Osteocyte (in vitro differentiated cells): ENCODE measurements around the gene CLTCL1. TPM values are rescaled to one million over a fixed set of nuclear protein-coding genes. Genes with fewer than 3 reads are reported as not detected.

Source experiments
- DNase-seq: peaks from one replicate; pipeline ENCODE4 v3.0.0; 2021; ENCODE audit warnings: mixed read lengths; ENCODE audit not compliant: unreplicated experiment; ENCODE audit errors: extremely low spot score
- H3K27ac Mint-ChIP-seq: one replicate; pipeline ENCODE4 v1.8.0; 2021; ENCODE audit warnings: mild to moderate bottlenecking, mixed read lengths; ENCODE audit not compliant: unreplicated experiment
- H3K27me3 Mint-ChIP-seq: one replicate; pipeline ENCODE4 v1.8.0; 2021; ENCODE audit warnings: mixed read lengths; ENCODE audit not compliant: unreplicated experiment
- H3K36me3 Mint-ChIP-seq: one replicate; pipeline ENCODE4 v1.8.0; 2021; ENCODE audit warnings: mixed read lengths; ENCODE audit not compliant: unreplicated experiment
- H3K4me1 Mint-ChIP-seq: one replicate; pipeline ENCODE4 v1.8.0; 2021; ENCODE audit warnings: mixed read lengths; ENCODE audit not compliant: unreplicated experiment
- H3K4me3 Mint-ChIP-seq: one replicate; pipeline ENCODE4 v1.8.0; 2021; ENCODE audit warnings: mild to moderate bottlenecking, moderate library complexity, mixed read lengths; ENCODE audit not compliant: unreplicated experiment
- H3K9me3 Mint-ChIP-seq: one replicate; pipeline ENCODE4 v1.8.0; 2021; ENCODE audit warnings: mixed read lengths; ENCODE audit not compliant: unreplicated experiment
- CTCF ChIP-seq: fragments of 200-600 bp; sonication (generic); IDR thresholded peaks from 2 replicates; pipeline ENCODE4 v1.5.0; 2021; ENCODE audit warnings: antibody characterized with exemption, mild to moderate bottlenecking, moderate library complexity
- total RNA-seq: library from RNA; stranded (reverse); gene quantifications from 2 replicates; pipeline ENCODE4 v1.2.1, GENCODE V29; 2021

CLTCL1 gene
- total RNA-seq, 1 donor from 2014 or later, result 10.1 TPM

- no peaks in the 10 kb centered on the region for H3K27me3 Mint-ChIP-seq
- H3K36me3 Mint-ChIP-seq, result peaks cover 36% of the 10 kb centered on the region
- no peak for TF ChIP-seq CTCF
- H3K9me3 Mint-ChIP-seq, result no peaks in the 10 kb centered on the region
- DNase-seq, result no peak
- H3K27ac Mint-ChIP-seq, result no peak overlapping the region
- no peak overlapping the region for H3K4me3 Mint-ChIP-seq
- H3K4me1 Mint-ChIP-seq, result no peaks in the 10 kb centered on the region
Measured at GRCh38 chr22:19134176-19134831, 157.2 kb downstream of the CLTCL1 start.

- DNase-seq, result no peak
- H3K36me3 Mint-ChIP-seq, result peaks cover 32% of the 10 kb centered on the region
- no peak overlapping the region for H3K27ac Mint-ChIP-seq
- no peak overlapping the region for H3K4me3 Mint-ChIP-seq
- H3K4me1 Mint-ChIP-seq, result no peaks in the 10 kb centered on the region
- no peaks in the 10 kb centered on the region for H3K9me3 Mint-ChIP-seq
- no peak for TF ChIP-seq CTCF
- no peaks in the 10 kb centered on the region for H3K27me3 Mint-ChIP-seq
Measured at GRCh38 chr22:19133561-19133960, 158.0 kb downstream of the CLTCL1 start.

- no peak overlapping the region for H3K4me3 Mint-ChIP-seq
- no peak for DNase-seq
- H3K27me3 Mint-ChIP-seq, result no peaks in the 10 kb centered on the region
- H3K9me3 Mint-ChIP-seq, result no peaks in the 10 kb centered on the region
- H3K27ac Mint-ChIP-seq, result no peak overlapping the region
- H3K36me3 Mint-ChIP-seq, result peaks cover 32% of the 10 kb centered on the region
- no peaks in the 10 kb centered on the region for H3K4me1 Mint-ChIP-seq
- TF ChIP-seq CTCF, result no peak
Measured at GRCh38 chr22:19132693-19133400, 158.7 kb downstream of the CLTCL1 start.

GRCh38 chr22:19132153-19132552, 159.4 kb downstream of the CLTCL1 start:
- Mint-ChIP-seq H3K4me3 (no peak overlapping the region), H3K4me1 (no peaks in the 10 kb centered on the region), H3K27me3 (no peaks in the 10 kb centered on the region), H3K27ac (no peak overlapping the region), H3K9me3 (no peaks in the 10 kb centered on the region), H3K36me3 (peaks cover 32% of the 10 kb centered on the region)
- DNase-seq, result no peak
- no peak for TF ChIP-seq CTCF

- DNase-seq, result no peak
- no peak overlapping the region for H3K4me3 Mint-ChIP-seq
- H3K27me3 Mint-ChIP-seq, result no peaks in the 10 kb centered on the region
- no peaks in the 10 kb centered on the region for H3K4me1 Mint-ChIP-seq
- H3K36me3 Mint-ChIP-seq, result peaks cover 27% of the 10 kb centered on the region
- H3K27ac Mint-ChIP-seq, result no peak overlapping the region
- H3K9me3 Mint-ChIP-seq, result no peaks in the 10 kb centered on the region
- TF ChIP-seq CTCF, result no peak
Measured at GRCh38 chr22:19131685-19132015, 159.9 kb downstream of the CLTCL1 start.
